GM19351 (cell line): ENCODE measurements around the gene TDRD3.
A peak's percentile ranks its signal among the peaks of the same experiment; 100 is the strongest.
"Not testable (repeated sequence)": the region's sequence is repeated elsewhere in the genome, so short reads cannot be mapped to it uniquely, and the experiment has no call there.

Experiments
- ATAC-seq: cut with Tn5 transposase; IDR thresholded peaks from one replicate; pipeline ENCODE4 v1.9.1; 2021; ENCODE audit warnings: mild to moderate bottlenecking, moderate library complexity; ENCODE audit not compliant: unreplicated experiment

Gene TDRD3

GRCh38 chr13:60398379-60398891 is 1.4 kb downstream of the TDRD3 start:
- ATAC-seq: no peak

- no peak for ATAC-seq
These were observed 2.0 kb downstream of the TDRD3 start for GRCh38 chr13:60398907-60399589.

- ATAC-seq: no peak
These were observed 5.0 kb downstream of the TDRD3 start for GRCh38 chr13:60402022-60402421.

DNA sequence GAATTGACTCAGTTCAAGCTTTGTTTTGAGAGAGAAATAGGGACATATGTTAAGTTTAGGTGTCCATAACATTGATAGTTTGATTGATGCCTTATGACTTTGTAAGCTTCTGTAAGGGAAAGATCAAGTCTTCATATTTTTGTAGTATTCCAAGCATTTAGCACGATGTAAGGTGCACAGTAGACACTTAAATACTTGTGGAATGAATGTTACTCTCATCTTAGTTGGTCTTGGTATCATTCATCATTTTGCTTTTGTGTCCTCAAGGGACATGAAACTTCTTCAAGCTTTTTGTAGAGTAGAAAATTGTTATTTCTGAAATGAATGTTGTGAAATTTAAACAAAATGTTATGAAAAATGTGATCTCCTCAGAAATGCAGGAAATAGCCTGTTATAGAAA is 10.1 kb downstream of the TDRD3 start:
- ATAC-seq: no peak

- ATAC-seq: not testable (repeated sequence)
These were observed 10.8 kb downstream of the TDRD3 start for GRCh38 chr13:60407852-60408251.

GRCh38 chr13:60409574-60410292 is 12.7 kb downstream of the TDRD3 start:
- not testable (repeated sequence) for ATAC-seq

GRCh38 chr13:60410299-60410698 is 13.3 kb downstream of the TDRD3 start:
- ATAC-seq: no peak

- no peak for ATAC-seq
These were observed 14.4 kb downstream of the TDRD3 start for GRCh38 chr13:60411464-60411863.

- no peak for ATAC-seq
These were observed 15.0 kb downstream of the TDRD3 start for GRCh38 chr13:60411983-60412382.

GRCh38 chr13:60412909-60413616 is 16.0 kb downstream of the TDRD3 start:
- no peak for ATAC-seq

DNA sequence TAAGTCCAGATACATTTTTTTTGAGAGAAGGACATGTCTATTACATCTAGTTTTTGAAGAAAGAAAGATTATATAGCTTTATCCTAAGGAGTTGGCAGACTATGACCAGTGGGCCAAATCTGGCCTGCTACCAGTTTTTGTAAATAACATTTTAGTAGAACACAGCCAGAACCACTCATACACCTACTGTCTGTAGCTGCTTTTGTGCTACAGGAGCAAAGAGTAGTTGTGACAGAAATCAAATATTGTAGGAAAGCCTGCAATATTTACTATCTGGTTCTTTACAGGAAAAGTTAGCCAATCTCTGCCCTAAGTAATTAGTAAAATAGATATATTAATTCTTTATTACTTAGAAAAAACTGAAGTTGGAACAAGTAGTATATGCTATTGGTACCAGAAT is 17.2 kb downstream of the TDRD3 start:
- no peak for ATAC-seq

DNA sequence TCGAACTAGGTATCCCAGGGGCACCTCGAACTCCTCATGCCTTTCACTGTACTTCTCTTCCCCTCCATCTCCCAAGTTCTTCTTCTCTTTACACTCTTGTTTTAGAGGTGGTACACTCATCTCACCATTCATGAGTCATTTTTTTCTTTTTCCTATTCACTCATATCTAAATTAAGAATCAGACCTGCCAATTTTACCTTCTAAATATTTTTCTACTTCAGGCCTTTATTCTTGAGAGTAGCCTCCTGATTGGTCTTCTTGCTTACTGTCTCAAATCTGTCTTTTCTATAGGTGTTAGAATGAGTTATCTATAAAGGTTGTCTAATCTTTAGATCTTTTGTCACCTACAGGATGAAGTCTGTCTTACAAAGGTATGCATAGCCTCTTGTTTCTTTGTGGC is 20.7 kb downstream of the TDRD3 start:
- ATAC-seq: peak; percentile 54

- no peak for ATAC-seq
These were observed 21.9 kb downstream of the TDRD3 start for GRCh38 chr13:60418954-60419353.

DNA sequence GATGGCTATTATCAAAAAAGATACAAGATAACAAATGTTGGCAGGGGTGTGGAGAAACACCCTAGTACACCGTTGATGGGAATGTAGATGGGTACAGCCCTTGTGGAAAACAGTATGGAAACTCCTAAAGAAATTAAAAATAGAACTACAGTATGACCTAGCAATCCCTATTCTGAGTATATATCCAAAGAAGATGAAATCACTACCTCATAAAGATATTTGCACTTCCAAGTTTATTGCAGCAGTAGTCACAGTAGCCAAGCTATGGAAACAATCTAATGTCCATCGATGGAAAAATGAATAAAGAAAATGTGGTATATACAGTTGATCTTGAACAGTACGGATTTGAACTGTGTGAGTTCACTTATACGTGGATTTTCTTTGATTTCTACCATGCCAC is 28.3 kb downstream of the TDRD3 start:
- ATAC-seq: no peak

- ATAC-seq: no peak
These were observed 29.1 kb downstream of the TDRD3 start for GRCh38 chr13:60426075-60426474.

DNA sequence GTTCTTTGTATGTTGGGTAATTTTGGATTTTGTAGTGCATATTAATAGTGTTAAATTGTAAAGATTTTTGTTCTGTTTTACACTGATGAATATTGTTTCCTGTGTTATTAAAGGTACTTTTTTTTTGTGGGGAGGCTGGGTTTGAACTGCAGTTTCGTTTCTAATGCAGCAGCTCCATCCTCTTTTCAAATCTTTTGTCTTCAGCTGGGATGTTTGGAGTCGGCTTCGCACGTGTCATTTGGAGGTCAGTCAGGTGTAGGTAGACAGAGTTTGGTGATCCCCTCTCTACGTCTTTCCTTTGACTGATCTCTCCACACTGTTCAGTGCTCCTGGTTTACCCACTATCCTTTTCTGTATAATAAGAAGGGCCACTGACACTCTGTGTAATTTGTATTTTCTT is 30.3 kb downstream of the TDRD3 start:
- ATAC-seq: peak; percentile 50

DNA sequence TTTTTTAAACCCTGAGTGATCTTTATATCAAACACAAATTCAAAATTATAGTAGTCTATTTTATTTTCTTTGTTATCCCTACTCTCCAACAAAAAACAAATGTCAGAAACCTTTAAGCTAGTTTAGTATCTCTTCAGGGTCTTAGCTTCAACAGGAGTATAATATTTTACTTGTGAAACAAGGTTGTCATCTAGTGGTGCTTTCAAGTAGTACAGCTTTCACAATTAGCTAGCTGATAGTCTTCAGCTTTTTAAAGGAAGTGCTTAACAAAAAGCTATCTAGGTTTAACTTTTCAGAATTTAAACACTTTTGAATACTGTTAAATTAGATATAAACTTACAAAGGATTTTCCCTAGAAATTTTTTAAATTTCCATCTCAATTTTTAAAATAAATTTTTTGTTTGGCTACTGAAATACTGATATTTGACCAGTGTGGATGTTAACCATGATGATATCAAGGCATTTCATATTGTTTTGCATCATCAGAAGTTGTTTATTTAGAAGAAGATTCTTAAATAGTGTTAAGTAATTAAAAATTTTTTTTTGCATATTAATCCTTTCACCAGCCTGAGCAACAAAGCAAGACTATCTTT is 34.2 kb downstream of the TDRD3 start:
- ATAC-seq: peak; percentile 70

GRCh38 chr13:60433505-60433904 is 36.5 kb downstream of the TDRD3 start:
- no peak for ATAC-seq

DNA sequence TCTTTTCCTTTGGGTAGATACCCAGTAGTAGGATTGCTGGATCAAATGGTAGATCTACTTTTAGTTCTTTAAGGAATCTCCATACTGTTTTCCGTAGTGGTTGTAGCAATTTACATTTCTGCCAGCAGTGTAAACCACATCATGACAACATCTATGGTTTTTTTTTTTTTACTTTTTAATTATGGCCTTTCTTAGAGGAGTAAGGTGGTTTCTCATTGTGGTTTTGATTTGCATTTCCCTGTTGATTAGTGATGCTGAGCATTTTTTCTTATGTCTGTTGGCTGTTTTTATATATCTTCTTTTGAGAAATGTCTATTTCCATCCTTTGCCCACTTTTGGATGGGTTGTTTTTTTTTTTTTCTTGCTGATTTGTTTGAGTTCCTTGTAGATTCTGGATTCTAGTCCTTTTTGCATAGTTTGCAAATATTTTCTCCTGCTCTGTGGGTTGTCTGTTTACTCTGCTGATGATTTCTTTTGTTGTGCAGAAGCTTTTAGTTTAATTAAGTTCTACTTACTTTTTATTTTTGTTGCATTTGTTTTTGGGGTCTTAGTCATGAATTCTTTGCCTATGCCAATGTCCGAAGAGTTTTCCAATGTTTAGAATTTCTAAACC is 38.8 kb downstream of the TDRD3 start:
- ATAC-seq: peak; percentile 39

- ATAC-seq: no peak
These were observed 42.2 kb downstream of the TDRD3 start for GRCh38 chr13:60439201-60439600.

- ATAC-seq: no peak
These were observed 44.7 kb downstream of the TDRD3 start for GRCh38 chr13:60441761-60442160.
